Pulmonary artery endothelial cell (primary cell): ENCODE measurements around the gene GPR42. TPM values are rescaled to one million over a fixed set of nuclear protein-coding genes. Genes with fewer than 3 reads are reported as not detected.

Experiments
- DNase-seq: peaks from one replicate; pipeline ENCODE4 v3.0.0-alpha.2; 2011; ENCODE audit warnings: low read depth, low spot score
- total RNA-seq: library from RNA; depleted of rRNA; stranded (reverse); fragments of >200 nt; gene quantifications from 2 replicates; pipeline ENCODE4 v1.2.3, GENCODE V29; 2014

GPR42 gene
- total RNA-seq, 1 donor from 2014 or later = not detected

DNA sequence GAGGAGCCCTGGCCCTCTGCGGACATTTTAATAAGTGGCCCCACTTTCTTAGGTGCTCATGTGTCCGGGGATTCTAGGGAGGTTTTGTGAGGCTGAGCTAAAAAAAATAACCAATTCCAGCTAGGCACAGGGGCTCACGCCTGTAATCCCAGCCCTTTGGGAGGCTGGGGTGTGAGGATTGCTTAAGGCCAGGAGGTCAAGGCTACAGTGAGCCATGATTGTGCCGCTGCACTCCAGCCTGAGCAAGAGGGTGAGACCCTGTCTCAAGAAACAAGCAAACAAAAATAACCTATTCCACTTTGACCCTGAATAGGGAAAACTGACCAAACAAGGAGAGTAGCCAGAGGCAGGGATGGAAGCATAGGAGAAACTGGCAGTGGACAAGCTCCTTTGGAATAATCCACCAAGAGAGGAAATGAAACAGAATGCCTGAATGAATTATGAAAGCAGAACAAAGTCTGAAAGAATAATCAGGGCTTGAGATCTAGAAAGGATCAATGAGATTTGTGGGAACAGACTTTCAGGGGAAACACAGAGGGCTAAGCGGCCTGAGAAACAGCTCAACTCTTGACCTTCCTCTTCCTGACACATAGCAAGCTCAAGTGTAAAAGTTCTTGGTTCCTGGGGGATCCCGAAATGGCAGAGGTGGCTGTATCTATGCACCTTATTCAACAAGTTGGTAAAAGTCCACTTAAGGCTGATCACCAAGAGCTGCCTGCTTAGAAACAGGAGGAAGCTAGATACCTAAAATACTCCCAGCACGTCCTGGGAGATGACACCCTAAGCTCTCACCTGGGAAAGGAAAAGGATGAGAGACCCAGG lies 47.1 kb downstream of the GPR42 start:
- DNase-seq = no peak

GRCh38 chr19:35419046-35419445 lies 48.2 kb downstream of the GPR42 start:
- DNase-seq = no peak

DNA sequence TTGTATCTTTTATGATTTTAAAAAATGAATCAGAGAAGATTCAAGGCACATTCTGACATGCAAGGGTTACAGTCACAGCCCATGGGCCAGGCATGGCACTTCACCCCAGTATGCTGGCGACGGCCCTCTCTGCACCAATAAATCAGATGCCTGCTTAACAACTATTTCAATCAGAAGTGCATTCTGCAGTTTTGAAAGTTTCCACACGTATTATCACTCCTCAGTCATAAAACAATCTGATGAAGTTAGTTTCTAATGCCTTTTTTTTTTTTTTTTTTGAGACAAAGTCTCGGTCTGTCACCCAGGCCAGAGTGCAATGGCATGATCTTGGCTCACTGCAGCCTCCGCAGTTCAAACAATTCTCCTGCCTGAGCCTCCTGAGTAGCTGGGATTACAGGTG lies 48.9 kb downstream of the GPR42 start:
- DNase-seq = no peak

DNA sequence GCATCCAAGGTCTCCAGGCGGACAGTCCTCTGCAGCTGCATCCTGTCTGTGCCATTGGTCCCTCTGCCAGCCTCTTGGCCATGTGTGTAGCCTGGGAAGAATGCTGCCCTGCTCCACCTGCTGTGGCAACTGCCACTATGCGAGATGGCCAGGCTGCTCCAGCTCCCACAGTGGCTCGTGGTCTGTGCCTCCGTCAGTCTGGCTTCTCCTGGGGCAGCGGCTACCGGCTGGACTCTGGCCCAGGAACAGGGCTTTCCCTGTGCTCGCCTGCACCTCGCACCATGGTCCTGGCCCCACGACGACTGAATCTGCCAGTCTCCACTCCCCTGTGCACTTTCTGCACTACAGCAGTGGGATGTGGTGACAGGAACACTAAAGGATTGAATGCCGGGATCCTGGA lies 50.5 kb downstream of the GPR42 start:
- DNase-seq = no peak

Other genes starting within 250 kb of the GPR42 start
- gene LGI4, start 236.0 kb upstream of the GPR42 start, total RNA-seq = not detected in 2 replicates
- 0.26 TPM in 1 of 2 replicates, not detected in the other for gene FXYD1, start 232.2 kb upstream of the GPR42 start, total RNA-seq
- not detected in 2 replicates for gene FXYD7, start 227.8 kb upstream of the GPR42 start, total RNA-seq
- gene FXYD5, start 216.3 kb upstream of the GPR42 start, total RNA-seq = 31.8 and 32.1 TPM in 2 replicates
- gene FAM187B, start 142.3 kb upstream of the GPR42 start, total RNA-seq = not detected in 2 replicates
- gene LSR, start 122.1 kb upstream of the GPR42 start, total RNA-seq = 0.25 and 0.40 TPM in 2 replicates
- gene USF2, start 102.1 kb upstream of the GPR42 start, total RNA-seq = 43.4 and 48.8 TPM in 2 replicates
- 0.07 TPM in 2 replicates for gene HAMP, start 88.5 kb upstream of the GPR42 start, total RNA-seq
- gene MAG, start 78.9 kb upstream of the GPR42 start, total RNA-seq = 0.07 TPM in 1 of 2 replicates, not detected in the other
- 0.60 TPM in 1 of 2 replicates, not detected in the other for gene CD22, start 41.9 kb upstream of the GPR42 start, total RNA-seq
- gene FFAR1, start 23.2 kb upstream of the GPR42 start, total RNA-seq = not detected in 2 replicates
- gene FFAR3, start 12.6 kb upstream of the GPR42 start, total RNA-seq = not detected in 2 replicates
- gene FFAR2, start 77.2 kb downstream of the GPR42 start, total RNA-seq = not detected in 2 replicates
- not detected in 2 replicates for gene KRTDAP, start 119.4 kb downstream of the GPR42 start, total RNA-seq
- gene DMKN, start 142.6 kb downstream of the GPR42 start, total RNA-seq = not detected in 2 replicates
- not detected in 2 replicates for gene SBSN, start 157.2 kb downstream of the GPR42 start, total RNA-seq
- not detected in 2 replicates for gene GAPDHS, start 162.4 kb downstream of the GPR42 start, total RNA-seq
- gene TMEM147, start 174.6 kb downstream of the GPR42 start, total RNA-seq = 74.1 and 78.8 TPM in 2 replicates
- gene ATP4A, start 192.6 kb downstream of the GPR42 start, total RNA-seq = not detected in 2 replicates
- not detected in 2 replicates for gene PMIS2, start 215.1 kb downstream of the GPR42 start, total RNA-seq
- gene HAUS5, start 241.7 kb downstream of the GPR42 start, total RNA-seq = 9.1 and 9.4 TPM in 2 replicates